Bronchial epithelial cell (primary cell): Measurements from ENCODE around the gene SETDB2. TPM values are rescaled to one million over a fixed set of nuclear protein-coding genes. Genes with fewer than 3 reads are reported as not detected.

ENCODE experiments used
- DNase-seq: peaks from one replicate; pipeline ENCODE4 v3.0.0-alpha.2; 2010; ENCODE audit warnings: low read depth
- FAIRE-seq: peaks from 2 replicates; lab custom pipeline; 2011; peaks lifted over from hg19 to GRCh38; lab: Jason Lieb, UNC
- H3K27me3 ChIP-seq: 2 replicates; pipeline ENCODE4 v1.5.1; 2011; ENCODE audit warnings: low read length; ENCODE audit not compliant: control insufficient read depth, insufficient read depth
- H3K36me3 ChIP-seq: 2 replicates; pipeline ENCODE4 v1.5.1; 2011; ENCODE audit warnings: low read length; ENCODE audit not compliant: control insufficient read depth, insufficient read depth
- H3K4me3 ChIP-seq: 2 replicates; pipeline ENCODE4 v1.5.1; 2011; ENCODE audit warnings: mild to moderate bottlenecking, low read depth, low read length, control low read depth
- CTCF ChIP-seq: IDR thresholded peaks from 2 replicates; pipeline ENCODE4 v1.5.1; 2011; ENCODE audit warnings: mild to moderate bottlenecking, moderate library complexity, low read length, control low read depth, inconsistent platforms; ENCODE audit not compliant: insufficient read depth, severe bottlenecking
- total RNA-seq: library from RNA; depleted of rRNA; stranded (reverse); fragments of >200 nt; gene quantifications from 2 replicates; pipeline ENCODE4 v1.2.1, GENCODE V29; 2014

The SETDB2 gene
- total RNA-seq, 1 donor from 2014 or later: 5.3 TPM

- Histone ChIP-seq H3K36me3 (no peaks in the 10 kb centered on the region), H3K4me3 (no peak overlapping the region), H3K27me3 (no peaks in the 10 kb centered on the region)
- no peak for TF ChIP-seq CTCF
- DNase-seq: no peak
- no peak for FAIRE-seq
Measured at GRCh38 chr13:49539746-49540145, 95.7 kb downstream of the SETDB2 start.

- H3K36me3 ChIP-seq: no peaks in the 10 kb centered on the region
- TF ChIP-seq CTCF: no peak
- DNase-seq (no peak), FAIRE-seq (no peak)
- no peaks in the 10 kb centered on the region for H3K27me3 ChIP-seq
- no peak overlapping the region for H3K4me3 ChIP-seq
Measured at GRCh38 chr13:49540552-49540951, 96.5 kb downstream of the SETDB2 start.

- Histone ChIP-seq H3K36me3 (no peaks in the 10 kb centered on the region), H3K27me3 (no peaks in the 10 kb centered on the region), H3K4me3 (no peak overlapping the region)
- FAIRE-seq (no peak), DNase-seq (no peak)
- TF ChIP-seq CTCF: no peak
Measured at GRCh38 chr13:49543656-49544055, 99.6 kb downstream of the SETDB2 start.

Other genes starting within 250 kb of the SETDB2 start
- not detected in 2 replicates for gene MLNR, start 223.9 kb upstream of the SETDB2 start, total RNA-seq
- 5.9 and 6.6 TPM in 2 replicates for gene CDADC1, start 196.3 kb upstream of the SETDB2 start, total RNA-seq
- gene CAB39L, start 210 bp upstream of the SETDB2 start, total RNA-seq: 6.6 and 8.6 TPM in 2 replicates
- gene PHF11, start 51.7 kb downstream of the SETDB2 start, total RNA-seq: 7.9 and 9.5 TPM in 2 replicates
- 10.4 and 21.3 TPM in 2 replicates for gene RCBTB1, start 141.3 kb downstream of the SETDB2 start, total RNA-seq
- gene ARL11, start 184.2 kb downstream of the SETDB2 start, total RNA-seq: under 0.01 TPM in 1 of 2 replicates, not detected in the other
- 80.4 and 146 TPM in 2 replicates for gene EBPL, start 247.2 kb downstream of the SETDB2 start, total RNA-seq